Astrocyte (in vitro differentiated cells and primary cell): ENCODE data around the gene MED13L. TPM values are rescaled to one million over a fixed set of nuclear protein-coding genes. Genes with fewer than 3 reads are reported as not detected.

Experiments
- DNase-seq: peaks from one replicate; pipeline ENCODE4 v3.0.0-alpha.2; 2010; ENCODE audit warnings: low read depth
- FAIRE-seq: peaks from 2 replicates; lab custom pipeline; 2011; peaks lifted over from hg19 to GRCh38; lab: Jason Lieb, UNC
- H2AFZ ChIP-seq: 2 replicates; pipeline ENCODE4 v1.6.0; 2012; ENCODE audit warnings: low read depth, low read length, inconsistent platforms
- H3K27ac ChIP-seq: 2 replicates; pipeline ENCODE4 v1.5.1; 2011; ENCODE audit warnings: low read depth, low read length, inconsistent platforms
- H3K27me3 ChIP-seq: 2 replicates; pipeline ENCODE4 v1.6.0; 2011; ENCODE audit warnings: low read length, inconsistent platforms; ENCODE audit not compliant: insufficient read depth
- H3K36me3 ChIP-seq: 2 replicates; pipeline ENCODE4 v1.5.1; 2011; ENCODE audit warnings: low read length, inconsistent platforms; ENCODE audit not compliant: insufficient read depth
- H3K4me1 ChIP-seq: 2 replicates; pipeline ENCODE4 v1.5.1; 2011; ENCODE audit warnings: low read length, inconsistent platforms; ENCODE audit not compliant: insufficient read depth
- H3K4me2 ChIP-seq: 2 replicates; pipeline ENCODE4 v1.6.0; 2012; ENCODE audit warnings: low read length, inconsistent platforms
- H3K4me3 ChIP-seq: 2 replicates; pipeline ENCODE4 v1.5.1; 2011; ENCODE audit warnings: low read depth, mild to moderate bottlenecking, low read length, inconsistent platforms; ENCODE audit not compliant: insufficient read depth
- H3K79me2 ChIP-seq: 2 replicates; pipeline ENCODE4 v1.6.0; 2012; ENCODE audit warnings: mild to moderate bottlenecking, low read length, inconsistent platforms; ENCODE audit not compliant: insufficient read depth
- H3K9ac ChIP-seq: 2 replicates; pipeline ENCODE4 v1.6.0; 2012; ENCODE audit warnings: mild to moderate bottlenecking, low read length, inconsistent platforms
- H3K9me3 ChIP-seq: 2 replicates; pipeline ENCODE4 v1.5.1; 2012; ENCODE audit warnings: low read depth, mild to moderate bottlenecking, low read length, inconsistent platforms; ENCODE audit not compliant: insufficient read depth
- H4K20me1 ChIP-seq: 2 replicates; pipeline ENCODE4 v1.6.0; 2012; ENCODE audit warnings: low read length, inconsistent platforms; ENCODE audit not compliant: insufficient read depth
- H3K27ac Mint-ChIP-seq: one replicate; pipeline ENCODE4 v1.8.0; 2021; ENCODE audit warnings: mild to moderate bottlenecking, mixed read lengths; ENCODE audit not compliant: unreplicated experiment
- H3K27me3 Mint-ChIP-seq: one replicate; pipeline ENCODE4 v1.8.0; 2021; ENCODE audit warnings: low read depth, mixed read lengths; ENCODE audit not compliant: unreplicated experiment
- H3K36me3 Mint-ChIP-seq: one replicate; pipeline ENCODE4 v1.8.0; 2021; ENCODE audit warnings: low read depth, mixed read lengths; ENCODE audit not compliant: unreplicated experiment
- H3K4me1 Mint-ChIP-seq: one replicate; pipeline ENCODE4 v1.8.0; 2021; ENCODE audit warnings: low read depth, mixed read lengths; ENCODE audit not compliant: unreplicated experiment
- H3K4me3 Mint-ChIP-seq: one replicate; pipeline ENCODE4 v1.8.0; 2021; ENCODE audit warnings: mild to moderate bottlenecking, moderate library complexity, mixed read lengths; ENCODE audit not compliant: unreplicated experiment
- H3K9me3 Mint-ChIP-seq: one replicate; pipeline ENCODE4 v1.8.0; 2021; ENCODE audit warnings: mild to moderate bottlenecking, mixed read lengths; ENCODE audit not compliant: unreplicated experiment
- CTCF ChIP-seq: IDR thresholded peaks from 2 replicates; pipeline ENCODE4 v1.5.1; 2011; ENCODE audit warnings: low read depth, mild to moderate bottlenecking, inconsistent platforms, low read length, moderate library complexity; ENCODE audit not compliant: insufficient read depth
- EZH2 ChIP-seq: IDR thresholded peaks from 2 replicates; pipeline ENCODE4 v1.6.1; 2012; ENCODE audit warnings: mild to moderate bottlenecking, low read length, inconsistent platforms; ENCODE audit not compliant: insufficient read depth
- total RNA-seq: library from RNA; stranded (reverse); gene quantifications from 2 replicates; pipeline ENCODE4 v1.2.1, GENCODE V29; 2021

MED13L gene
- total RNA-seq, 1 donor from 2014 or later, result 153 TPM

GRCh38 chr12:116138364-116138763, 139.1 kb downstream of the MED13L start:
- FAIRE-seq (no peak), DNase-seq (peak; percentile 75)
- peaks cover 3% of the 10 kb centered on the region for H3K36me3 Mint-ChIP-seq
- peak overlapping the region; percentile 51 for H3K27ac ChIP-seq
- peaks cover 92% of the 10 kb centered on the region for H3K79me2 ChIP-seq
- peaks cover 65% of the 10 kb centered on the region for H3K4me1 Mint-ChIP-seq
- H3K9me3 ChIP-seq, result no peaks in the 10 kb centered on the region
- peaks cover 83% of the 10 kb centered on the region for H4K20me1 ChIP-seq
- no peaks in the 10 kb centered on the region for H3K27me3 Mint-ChIP-seq
- H3K4me2 ChIP-seq, result peak overlapping the region; percentile 61
- peaks cover 51% of the 10 kb centered on the region for H3K4me1 ChIP-seq
- peak overlapping the region; percentile 4 for H3K4me3 ChIP-seq
- no peak overlapping the region for H3K4me3 Mint-ChIP-seq
- TF ChIP-seq CTCF, result no peak
- TF ChIP-seq EZH2, result no peak
- no peaks in the 10 kb centered on the region for H3K36me3 ChIP-seq
- peak overlapping the region; percentile 24 for H3K9ac ChIP-seq
- no peak overlapping the region for H2AFZ ChIP-seq
- H3K27ac Mint-ChIP-seq, result peak overlapping the region; percentile 83
- H3K9me3 Mint-ChIP-seq, result no peaks in the 10 kb centered on the region
- no peaks in the 10 kb centered on the region for H3K27me3 ChIP-seq

DNA sequence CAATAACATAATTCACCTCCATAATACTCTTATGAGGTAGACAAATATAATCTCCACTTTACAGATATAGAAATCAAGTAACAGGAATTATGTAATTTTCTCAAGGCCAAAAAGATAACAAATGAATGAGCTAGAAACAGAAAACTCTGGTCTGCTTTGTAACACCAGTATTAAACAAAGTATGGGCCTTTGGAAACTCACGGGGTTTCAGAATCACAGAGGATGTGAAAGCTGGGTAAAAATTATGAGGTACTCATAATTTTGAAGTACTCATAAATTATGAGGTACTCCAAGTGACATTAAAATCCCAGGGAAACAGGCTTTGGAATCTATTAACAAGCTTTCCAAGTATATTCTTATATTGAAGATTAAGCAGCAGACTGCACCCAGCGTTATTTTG, 140.2 kb downstream of the MED13L start:
- H3K27ac Mint-ChIP-seq, result peak overlapping the region; percentile 6

More for the DNA sequence above, 140.2 kb downstream of the MED13L start:
- Histone ChIP-seq H3K4me1 (peaks cover 48% of the 10 kb centered on the region), H3K4me2 (no peak overlapping the region), H4K20me1 (peaks cover 84% of the 10 kb centered on the region), H3K27me3 (no peaks in the 10 kb centered on the region), H3K36me3 (no peaks in the 10 kb centered on the region), H3K27ac (no peak overlapping the region), H3K9me3 (no peaks in the 10 kb centered on the region), H3K4me3 (no peak overlapping the region), H2AFZ (no peak overlapping the region), H3K79me2 (peaks cover 95% of the 10 kb centered on the region), H3K9ac (no peak overlapping the region)
- Mint-ChIP-seq H3K4me3 (no peak overlapping the region), H3K4me1 (peaks cover 68% of the 10 kb centered on the region), H3K27me3 (no peaks in the 10 kb centered on the region), H3K36me3 (peaks cover 3% of the 10 kb centered on the region), H3K9me3 (no peaks in the 10 kb centered on the region)
- FAIRE-seq (no peak), DNase-seq (no peak)
- TF ChIP-seq EZH2 (no peak), CTCF (no peak)
